K562 (cell line): ENCODE data around the gene CPNE2. TPM values are rescaled to one million over a fixed set of nuclear protein-coding genes. Genes with fewer than 3 reads are reported as not detected.

Source experiments
- ARID1B ChIP-seq: fragments of 450-650 bp; IDR thresholded peaks from 2 replicates; pipeline ENCODE4 v1.6.1; 2016; ENCODE audit warnings: antibody characterized with exemption, mild to moderate bottlenecking, inconsistent platforms
- BRCA1 ChIP-seq, 2 experiments: fragments of 450-650 bp in 1 of 2; sonication (generic) in 1 of 2; formaldehyde crosslinking in 1 of 2; IDR thresholded peaks; 2 replicates each; pipeline versions ENCODE4 v1.5.0 to v1.6.1; 2017 to 2020; ENCODE audit warnings: mild to moderate bottlenecking in 1 of 2, missing genetic modification reagents in 1 of 2
- HBP1 ChIP-seq: fragments of 450-650 bp; formaldehyde crosslinking; IDR thresholded peaks from 2 replicates; pipeline ENCODE4 v1.4.0; 2022; ENCODE audit warnings: missing genetic modification characterization
- KLF13 ChIP-seq: fragments of 450-650 bp; IDR thresholded peaks from 2 replicates; pipeline ENCODE4 v1.6.1; 2016; ENCODE audit warnings: missing genetic modification characterization, low read depth, mild to moderate bottlenecking, missing compliant biosample characterization, moderate library complexity, borderline replicate concordance
- KLF16 ChIP-seq: IDR thresholded peaks from 2 replicates; pipeline ENCODE4 v1.6.1; 2016; ENCODE audit warnings: antibody characterized with exemption
- MBD2 ChIP-seq: sonication (generic); IDR thresholded peaks from 2 replicates; pipeline ENCODE4 v1.6.1; 2016; ENCODE audit warnings: low read depth, borderline replicate concordance
- MLLT1 ChIP-seq, 2 experiments: fragments of 450-650 bp; IDR thresholded peaks; 2 replicates each; pipeline ENCODE4 v1.6.1; 2016
- MTF1 ChIP-seq: fragments of 250-450 bp; sonication (Bioruptor Pico); IDR thresholded peaks from 2 replicates; pipeline ENCODE4 v1.9.0; 2021; ENCODE audit warnings: moderate library complexity, mild to moderate bottlenecking, inconsistent platforms, borderline replicate concordance
- NONO ChIP-seq, 2 experiments: fragments of 200-400 bp in 1 of 2; fragments of 450-650 bp in 1 of 2; formaldehyde crosslinking in 1 of 2; IDR thresholded peaks; 2 replicates each; pipeline ENCODE4 v1.6.1; 2017; ENCODE audit warnings: low read depth in 2 of 2, mild to moderate bottlenecking in 2 of 2, moderate library complexity in 2 of 2, low read length in 1 of 2
- ZFP1 ChIP-seq: fragments of 450-650 bp; formaldehyde crosslinking; IDR thresholded peaks from 2 replicates; pipeline ENCODE4 v1.4.0; 2020; ENCODE audit warnings: mild to moderate bottlenecking, mixed read lengths
- ZNF318 ChIP-seq, 2 experiments: fragments of 450-650 bp; IDR thresholded peaks; 2 replicates each; pipeline ENCODE4 v1.6.1; 2016; ENCODE audit warnings: mild to moderate bottlenecking in 2 of 2, borderline replicate concordance in 1 of 2, low read depth in 1 of 2, moderate library complexity in 1 of 2
- ZNF398 ChIP-seq: fragments of 250-450 bp; sonication (Bioruptor Pico); IDR thresholded peaks from 2 replicates; pipeline ENCODE4 v1.8.0; 2021; ENCODE audit warnings: moderate library complexity, mild to moderate bottlenecking, inconsistent platforms
- polyA plus RNA-seq, 8 experiments: library from polyadenylated mRNA; depleted of rRNA in 4 of 8; stranded (reverse) in 5 of 8; unstranded in 3 of 8; fragments of >200 nt; fragmentation: Nextera tagmentation in 2 of 8; fragmentation: Illumina TruSeq in 1 of 8; extraction: Ambion mirVana in 2 of 8; extraction: Trizol in 1 of 8; gene quantifications; 2 replicates each; pipeline versions ENCODE4 v1.2.1 to v1.2.3, GENCODE V29; 2011 to 2014; ENCODE audit warnings: inconsistent platforms in 1 of 8, missing spikeins in 1 of 8
- total RNA-seq, 7 experiments: library from RNA; depleted of rRNA in 6 of 7; stranded (reverse); fragments of >200 nt in 6 of 7; fragmentation: Illumina TruSeq in 2 of 7; extraction: Trizol in 2 of 7; gene quantifications; 2 replicates each; pipeline versions ENCODE4 v1.2.1 to v1.2.3, GENCODE V29; 2011 to 2021; ENCODE audit warnings: low replicate concordance in 1 of 7

Gene CPNE2
- total and polyA plus RNA-seq, 9 of the 15 experiments (the other 6 are each of a cell fraction or from before 2014, with no cell fraction given): 3.0 to 13.9 (median 8.6) TPM

GRCh38 chr16:57091975-57092785, at the start of gene CPNE2 (continued):
- no peak for TF ChIP-seq MLLT1 (IDR thresholded peaks at IDR 0.05)
- TF ChIP-seq NONO (IDR thresholded peaks at IDR 0.05; ENCODE audit: low read depth in 2 of 2, low read length in 1 of 2): peak in 1 of 2 experiments; percentile 67; a peak in 1 of 4 replicates
- TF ChIP-seq KLF16: no peak
- no peak for TF ChIP-seq ZNF318 (IDR thresholded peaks at IDR 0.05; ENCODE audit: borderline replicate concordance in 1 of 2, low read depth in 1 of 2)
- no peak for TF ChIP-seq MBD2
- no peak for TF ChIP-seq BRCA1 (IDR thresholded peaks at IDR 0.05)
- TF ChIP-seq BRCA1 (CRISPR knock-in tag; IDR thresholded peaks at IDR 0.05): no peak
- no peak for TF ChIP-seq KLF13 (tag)
- no peak for TF ChIP-seq HBP1 (CRISPR knock-in tag)
- no peak for TF ChIP-seq ZFP1 (CRISPR knock-in tag)
- no peak for TF ChIP-seq MTF1 (CRISPR knock-in tag)
- TF ChIP-seq ZNF398 (CRISPR knock-in tag): no peak
- TF ChIP-seq ARID1B: no peak
